ENCODE measurements around the gene FBXO47. TPM values are rescaled to one million over a fixed set of nuclear protein-coding genes. Genes with fewer than 3 reads are reported as not detected.

Gene FBXO47
- total and polyA plus RNA-seq, 9 donors = not detected

DNA sequence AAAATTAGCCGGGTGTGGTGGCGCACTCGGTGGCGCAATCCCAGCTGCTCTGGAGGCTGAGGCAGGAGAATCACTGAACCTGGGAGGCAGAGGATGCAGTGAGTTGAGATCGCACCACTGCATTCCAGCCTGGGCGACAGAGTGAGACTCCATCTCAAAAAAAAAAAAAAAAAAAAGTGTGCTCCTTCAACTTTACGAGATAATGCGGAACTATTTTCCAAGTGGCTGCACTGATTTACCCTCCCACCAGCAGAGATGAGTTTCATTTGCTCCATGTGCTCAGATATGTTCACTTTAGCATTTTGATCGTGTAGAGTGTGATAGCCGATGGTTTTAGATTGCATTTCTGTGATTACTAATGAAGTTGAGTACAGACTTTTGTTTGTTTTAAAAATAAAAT is 61.8 kb downstream of the FBXO47 start:
- no peak overlapping the region for H3K4me3 ChIP-seq
- peaks cover 17% of the 10 kb centered on the region for H3K4me1 ChIP-seq (ENCODE audit: insufficient read depth)
- no peak overlapping the region for H3K27ac ChIP-seq
- H3K27me3 ChIP-seq = no peaks in the 10 kb centered on the region
- H3K9me3 ChIP-seq = no peaks in the 10 kb centered on the region
- TF ChIP-seq, protein P1, sequence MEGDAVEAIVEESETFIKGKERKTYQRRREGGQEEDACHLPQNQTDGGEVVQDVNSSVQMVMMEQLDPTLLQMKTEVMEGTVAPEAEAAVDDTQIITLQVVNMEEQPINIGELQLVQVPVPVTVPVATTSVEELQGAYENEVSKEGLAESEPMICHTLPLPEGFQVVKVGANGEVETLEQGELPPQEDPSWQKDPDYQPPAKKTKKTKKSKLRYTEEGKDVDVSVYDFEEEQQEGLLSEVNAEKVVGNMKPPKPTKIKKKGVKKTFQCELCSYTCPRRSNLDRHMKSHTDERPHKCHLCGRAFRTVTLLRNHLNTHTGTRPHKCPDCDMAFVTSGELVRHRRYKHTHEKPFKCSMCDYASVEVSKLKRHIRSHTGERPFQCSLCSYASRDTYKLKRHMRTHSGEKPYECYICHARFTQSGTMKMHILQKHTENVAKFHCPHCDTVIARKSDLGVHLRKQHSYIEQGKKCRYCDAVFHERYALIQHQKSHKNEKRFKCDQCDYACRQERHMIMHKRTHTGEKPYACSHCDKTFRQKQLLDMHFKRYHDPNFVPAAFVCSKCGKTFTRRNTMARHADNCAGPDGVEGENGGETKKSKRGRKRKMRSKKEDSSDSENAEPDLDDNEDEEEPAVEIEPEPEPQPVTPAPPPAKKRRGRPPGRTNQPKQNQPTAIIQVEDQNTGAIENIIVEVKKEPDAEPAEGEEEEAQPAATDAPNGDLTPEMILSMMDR (IDR thresholded peaks at IDR 0.05) = no peak
- no peak for TF ChIP-seq POLR2A (IDR thresholded peaks at IDR 0.05)
- TF ChIP-seq EP300 (IDR thresholded peaks at IDR 0.05) = no peak
- WGBS, 3 donors = 86 to 90% (median 87%) methylated on average over 10 of the region's 10 CpGs
- intact Hi-C loops (cut with DNase I) = no loop called here
- DNase-seq = no peak
- H3K36me3 ChIP-seq = no peaks in the 10 kb centered on the region

DNA sequence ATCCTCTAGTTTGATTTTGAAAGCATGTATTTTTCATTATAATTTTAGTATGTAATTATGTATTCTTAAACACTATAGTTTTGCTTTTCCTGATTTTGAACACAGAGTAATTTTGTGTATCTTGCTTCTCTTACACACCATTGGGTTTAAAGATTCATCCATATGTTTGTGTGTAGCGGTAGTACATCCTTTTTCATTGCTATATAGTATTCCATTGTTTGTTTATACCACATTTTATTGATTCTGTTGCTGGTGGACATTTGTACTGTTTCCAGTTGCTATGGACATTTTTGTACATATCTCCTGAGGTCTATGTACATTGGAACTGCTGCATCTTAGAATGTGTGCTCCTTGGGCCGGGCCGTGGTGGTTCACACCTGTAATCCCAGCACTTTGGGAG is 62.3 kb downstream of the FBXO47 start:
- Histone ChIP-seq H3K27ac (no peak overlapping the region), H3K9me3 (no peaks in the 10 kb centered on the region), H3K4me1 (ENCODE audit: insufficient read depth) (peaks cover 17% of the 10 kb centered on the region), H3K27me3 (no peaks in the 10 kb centered on the region), H3K4me3 (no peak overlapping the region), H3K36me3 (no peaks in the 10 kb centered on the region)
- intact Hi-C loops (cut with DNase I) = no loop called here
- TF ChIP-seq, protein P1 (IDR thresholded peaks at IDR 0.05) = no peak
- no peak for TF ChIP-seq POLR2A (IDR thresholded peaks at IDR 0.05)
- no peak for TF ChIP-seq EP300 (IDR thresholded peaks at IDR 0.05)
- no peak for DNase-seq
- 95 to 96% (median 95%) methylated on average over 3 of the region's 3 CpGs for WGBS, 3 donors

DNA sequence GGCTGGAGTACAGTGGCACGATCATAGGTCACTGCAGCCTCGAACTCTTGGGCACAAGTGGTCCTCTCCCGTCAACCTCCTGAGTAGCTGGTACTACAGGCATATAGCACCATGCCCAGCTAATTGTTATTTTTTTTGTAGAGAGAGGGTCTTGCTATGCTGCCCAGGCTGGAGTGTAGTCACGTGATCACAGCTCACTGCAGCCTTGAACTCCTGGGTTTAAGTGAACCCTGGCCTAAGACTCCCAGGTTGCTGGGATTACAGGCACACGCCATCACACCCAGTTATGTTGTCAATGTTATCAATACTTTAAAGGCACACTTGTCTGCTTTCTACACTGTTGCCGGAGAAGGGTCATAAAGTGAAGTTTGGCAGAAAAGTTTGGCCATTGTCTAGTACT is 63.8 kb downstream of the FBXO47 start:
- no peak for DNase-seq
- Histone ChIP-seq H3K9me3 (no peaks in the 10 kb centered on the region), H3K36me3 (no peaks in the 10 kb centered on the region), H3K27ac (no peak overlapping the region), H3K4me3 (no peak overlapping the region), H3K4me1 (ENCODE audit: insufficient read depth) (peaks cover 12% of the 10 kb centered on the region), H3K27me3 (no peaks in the 10 kb centered on the region)
- intact Hi-C loops (cut with DNase I) = no loop called here
- WGBS, 3 donors = 89 to 95% (median 91%) methylated on average over 6 of the region's 6 CpGs
- TF ChIP-seq POLR2A (IDR thresholded peaks at IDR 0.05) (no peak), EP300 (IDR thresholded peaks at IDR 0.05) (no peak)
- TF ChIP-seq, protein P1 (IDR thresholded peaks at IDR 0.05) = no peak

DNA sequence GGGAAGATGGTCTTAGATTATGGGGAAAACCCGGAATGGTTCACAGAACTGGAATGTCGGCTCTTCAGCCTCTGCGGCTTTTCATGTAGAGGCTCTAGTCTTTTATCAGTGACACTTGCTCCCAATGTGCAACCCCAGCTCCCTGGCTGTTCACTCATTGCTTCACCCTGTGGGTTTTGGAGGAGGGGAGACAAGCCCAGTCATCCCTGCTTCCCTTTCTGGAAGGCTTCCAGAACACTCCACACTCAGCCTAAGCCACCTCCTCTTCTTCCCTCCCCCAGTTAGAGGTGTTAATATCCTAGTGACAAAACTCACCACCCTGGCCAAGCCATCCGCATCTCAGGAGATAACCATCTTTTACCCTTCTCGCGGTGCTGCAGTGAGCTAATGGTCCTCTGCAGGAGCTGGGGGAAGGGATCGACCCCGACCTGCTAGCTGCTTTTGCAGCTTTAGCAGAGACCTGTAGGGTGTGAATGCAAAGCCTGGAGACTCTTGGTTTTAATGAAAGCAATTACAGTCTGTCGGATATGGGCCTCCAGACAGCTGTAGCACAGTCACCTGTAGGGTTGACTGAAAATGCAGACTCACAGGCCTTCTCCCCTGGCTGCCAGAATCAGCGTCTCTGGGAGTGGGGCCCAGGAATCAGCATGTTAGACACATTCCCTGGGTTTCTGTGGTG is 66.1 kb downstream of the FBXO47 start:
- H3K27me3 ChIP-seq = no peaks in the 10 kb centered on the region
- DNase-seq = peak in 1 of 5 donors; percentile 45
- H3K4me1 ChIP-seq (ENCODE audit: insufficient read depth) = peaks cover 12% of the 10 kb centered on the region
- intact Hi-C loops (cut with DNase I) = no loop called here
- no peaks in the 10 kb centered on the region for H3K9me3 ChIP-seq
- no peaks in the 10 kb centered on the region for H3K36me3 ChIP-seq
- no peak overlapping the region for H3K4me3 ChIP-seq
- no peak overlapping the region for H3K27ac ChIP-seq
- TF ChIP-seq, protein P1 (IDR thresholded peaks at IDR 0.05) = no peak
- no peak for TF ChIP-seq POLR2A (IDR thresholded peaks at IDR 0.05)
- TF ChIP-seq EP300 (IDR thresholded peaks at IDR 0.05) = no peak
- WGBS, 3 donors = 25 to 35% (median 30%) methylated on average over 10 of the region's 10 CpGs
